AG04450 (cell line): ENCODE results near the gene PDLIM3. TPM values are rescaled to one million over a fixed set of nuclear protein-coding genes. Genes with fewer than 3 reads are reported as not detected.

ENCODE experiments used
- CTCF ChIA-PET: fragments of 300-600, 350-600 bp; formaldehyde crosslinking; extraction: SDS; loops from one replicate; lab custom pipeline; 2022; ENCODE audit warnings: antibody characterized with exemption, inconsistent platforms; lab: Charles Lee
- POLR2A ChIA-PET: fragments of 350-600 bp; formaldehyde crosslinking; extraction: SDS; loops from one replicate; lab custom pipeline; 2021; ENCODE audit warnings: antibody characterized with exemption, inconsistent platforms; lab: Yijun Ruan, JAX
- DNase-seq: peaks from one replicate; pipeline ENCODE4 v3.0.0-alpha.2; 2011; ENCODE audit warnings: low read depth, low spot score
- H3K27ac ChIP-seq: one replicate; pipeline ENCODE4 v1.5.1; 2012; ENCODE audit warnings: low read depth, low read length, control low read depth
- H3K27me3 ChIP-seq: one replicate; pipeline ENCODE4 v1.6.0; 2012; ENCODE audit warnings: low read length; ENCODE audit not compliant: control insufficient read depth, insufficient read depth
- H3K4me3 ChIP-seq: 2 replicates; pipeline ENCODE4 v1.5.1; 2011; ENCODE audit warnings: mild to moderate bottlenecking, low read depth, low read length, control low read depth
- H3K9me3 ChIP-seq: 2 replicates; pipeline ENCODE4 v1.5.1; 2012; ENCODE audit warnings: low read length; ENCODE audit not compliant: control insufficient read depth, insufficient read depth
- CTCF ChIP-seq: IDR thresholded peaks from 2 replicates; pipeline ENCODE4 v1.5.1; 2011; ENCODE audit warnings: low read depth, low read length, control low read depth, inconsistent platforms
- polyA plus RNA-seq: library from polyadenylated mRNA; depleted of rRNA; stranded (reverse); fragments of >200 nt; gene quantifications from 2 replicates; pipeline ENCODE4 v1.2.3, GENCODE V29; 2011

The PDLIM3 gene
- polyA plus RNA-seq, 1 experiment: 15.4 TPM

GRCh38 chr4:185554365-185555126 is 19.2 kb upstream of the PDLIM3 start:
- Histone ChIP-seq H3K27ac (no peak overlapping the region), H3K27me3 (peaks cover 3% of the 10 kb centered on the region), H3K4me3 (no peak overlapping the region), H3K9me3 (no peaks in the 10 kb centered on the region)
- ChIA-PET POLR2A (no interaction called here), CTCF (no interaction called here)
- TF ChIP-seq CTCF: no peak
- DNase-seq: no peak

- H3K27ac ChIP-seq: no peak overlapping the region
- DNase-seq: no peak
- POLR2A ChIA-PET: no interaction called here
- TF ChIP-seq CTCF: no peak
- H3K4me3 ChIP-seq: no peak overlapping the region
- CTCF ChIA-PET: interaction anchor here (0.6 kb wide), 1 partner anchor 40 kb away, joined by 3 read pairs; no protein-coding TSS in a partner anchor
- peaks cover 3% of the 10 kb centered on the region for H3K27me3 ChIP-seq
- H3K9me3 ChIP-seq: no peaks in the 10 kb centered on the region
Measured at GRCh38 chr4:185552254-185552653, 16.9 kb upstream of the PDLIM3 start.

GRCh38 chr4:185550933-185551332 is 15.6 kb upstream of the PDLIM3 start:
- Histone ChIP-seq H3K4me3 (no peak overlapping the region), H3K27ac (no peak overlapping the region), H3K9me3 (no peaks in the 10 kb centered on the region), H3K27me3 (peaks cover 3% of the 10 kb centered on the region)
- TF ChIP-seq CTCF: no peak
- POLR2A ChIA-PET: no interaction called here
- CTCF ChIA-PET: interaction anchor here (0.5 kb wide), 1 partner anchor 15 kb away, joined by 5 read pairs; no protein-coding TSS in a partner anchor
- DNase-seq: no peak

GRCh38 chr4:185549095-185549639 is 13.9 kb upstream of the PDLIM3 start:
- CTCF ChIA-PET: interaction anchor here (1.5 kb wide), 1 partner anchor 49 kb away, joined by 4 read pairs; no protein-coding TSS in a partner anchor
- Histone ChIP-seq H3K9me3 (no peaks in the 10 kb centered on the region), H3K27me3 (peaks cover 3% of the 10 kb centered on the region), H3K27ac (no peak overlapping the region), H3K4me3 (no peak overlapping the region)
- DNase-seq: no peak
- no peak for TF ChIP-seq CTCF
- POLR2A ChIA-PET: no interaction called here

- Histone ChIP-seq H3K27me3 (peaks cover 3% of the 10 kb centered on the region), H3K9me3 (no peaks in the 10 kb centered on the region), H3K4me3 (no peak overlapping the region), H3K27ac (no peak overlapping the region)
- TF ChIP-seq CTCF: no peak
- CTCF ChIA-PET: interaction anchor here (1.5 kb wide), 1 partner anchor 49 kb away, joined by 4 read pairs; no protein-coding TSS in a partner anchor
- no peak for DNase-seq
- POLR2A ChIA-PET: no interaction called here
Measured at GRCh38 chr4:185548587-185548986, 13.3 kb upstream of the PDLIM3 start.
